ENCODE results near the gene C9orf85.

Gene C9orf85

GRCh38 chr9:71878327-71879274 is 32.8 kb upstream of the C9orf85 start:
- Histone ChIP-seq H3K36me3 (replicated peaks) (no peaks in the 10 kb centered on the region), H3K4me3 (ENCODE audit: low read depth, low read length) (no peak overlapping the region), H3K27ac (no peak overlapping the region), H3K27me3 (replicated peaks) (no peaks in the 10 kb centered on the region)
- no peak for TF ChIP-seq CTCF (IDR thresholded peaks at IDR 0.05; ENCODE audit: low read depth, low read length, missing control alignments)
- in situ Hi-C loops (cut with HindIII; ENCODE audit: low pct_ligation_motif_present, low sequenced_read_pairs) = no loop called here
- no peak for DNase-seq

- TF ChIP-seq CTCF (IDR thresholded peaks at IDR 0.05; ENCODE audit: low read depth, low read length, missing control alignments) = no peak
- no peak overlapping the region for H3K27ac ChIP-seq
- H3K27me3 ChIP-seq (replicated peaks) = no peaks in the 10 kb centered on the region
- in situ Hi-C loops (cut with HindIII; ENCODE audit: low pct_ligation_motif_present, low sequenced_read_pairs) = no loop called here
- DNase-seq = no peak
- H3K36me3 ChIP-seq (replicated peaks) = no peaks in the 10 kb centered on the region
- H3K4me3 ChIP-seq (ENCODE audit: low read depth, low read length) = no peak overlapping the region
These were observed 31.7 kb upstream of the C9orf85 start for GRCh38 chr9:71879644-71880174.

GRCh38 chr9:71884005-71884404 is 27.4 kb upstream of the C9orf85 start:
- H3K27ac ChIP-seq = no peak overlapping the region
- in situ Hi-C loops (cut with HindIII; ENCODE audit: low pct_ligation_motif_present, low sequenced_read_pairs) = no loop called here

GRCh38 chr9:71885467-71885866 is 26.0 kb upstream of the C9orf85 start:
- Histone ChIP-seq H3K27ac (no peak overlapping the region), H3K4me3 (ENCODE audit: low read depth, low read length) (no peak overlapping the region)
- no peak for TF ChIP-seq CTCF (IDR thresholded peaks at IDR 0.05; ENCODE audit: low read depth, low read length, missing control alignments)

More at GRCh38 chr9:71884005-71884404, 27.4 kb upstream of the C9orf85 start:
- no peak overlapping the region for H3K4me3 ChIP-seq (ENCODE audit: low read depth, low read length)
- H3K27me3 ChIP-seq (replicated peaks) = no peaks in the 10 kb centered on the region
- TF ChIP-seq CTCF (IDR thresholded peaks at IDR 0.05; ENCODE audit: low read depth, low read length, missing control alignments) = no peak
- no peaks in the 10 kb centered on the region for H3K36me3 ChIP-seq (replicated peaks)
- DNase-seq = no peak

GRCh38 chr9:71886015-71886414 is 25.4 kb upstream of the C9orf85 start:
- Histone ChIP-seq H3K36me3 (replicated peaks) (no peaks in the 10 kb centered on the region), H3K27me3 (replicated peaks) (no peaks in the 10 kb centered on the region), H3K27ac (no peak overlapping the region), H3K4me3 (ENCODE audit: low read depth, low read length) (no peak overlapping the region)
- TF ChIP-seq CTCF (IDR thresholded peaks at IDR 0.05; ENCODE audit: low read depth, low read length, missing control alignments) = no peak
- no peak for DNase-seq
- in situ Hi-C loops (cut with HindIII; ENCODE audit: low pct_ligation_motif_present, low sequenced_read_pairs) = no loop called here

More at GRCh38 chr9:71885467-71885866, 26.0 kb upstream of the C9orf85 start:
- H3K27me3 ChIP-seq (replicated peaks) = no peaks in the 10 kb centered on the region
- no peaks in the 10 kb centered on the region for H3K36me3 ChIP-seq (replicated peaks)
- in situ Hi-C loops (cut with HindIII; ENCODE audit: low pct_ligation_motif_present, low sequenced_read_pairs) = no loop called here
- DNase-seq = no peak

All from brain microvascular endothelial cell (primary cell).